ENCODE results near the gene AXDND1.

GRCh38 chr1:179342740-179343404 lies 22.9 kb upstream of the AXDND1 start:
- no peak for TF ChIP-seq CTCF (IDR thresholded peaks at IDR 0.05; ENCODE audit: low read depth, low read length)
- no peak for TF ChIP-seq EZH2phosphoT487 (IDR thresholded peaks at IDR 0.05; ENCODE audit: low read depth)

Data from OCI-LY3 (cell line).